ENCODE data around the gene SLC25A33. TPM values are rescaled to one million over a fixed set of nuclear protein-coding genes. Genes with fewer than 3 reads are reported as not detected.

SLC25A33 gene
- polyA plus RNA-seq, result 1 to 10 TPM; 2.7 to 6.3 (median 4.2) TPM
- long read RNA-seq, donor 1, result 0 reads
- long read RNA-seq, donor 2, partial matches to known transcripts, result 0 of 3 reads
- long read RNA-seq, donor 2, other reads (novel, unspliced or antisense), result 0 of 3 reads
- long read RNA-seq, donor 3, transcript SLC25A33-201 (7 exons, 3,854 nt), result major isoform, 7 of 7 reads
- long read RNA-seq, donor 3, partial matches to known transcripts, result 0 of 7 reads
- long read RNA-seq, donor 3, other reads (novel, unspliced or antisense), result 0 of 7 reads
- long read RNA-seq, donor 4, result 0 reads
- long read RNA-seq, donor 5, partial matches to known transcripts, result 0 of 2 reads
- long read RNA-seq, donor 5, other reads (novel, unspliced or antisense), result 0 of 2 reads
- long read RNA-seq, donor 6, transcript SLC25A33-201 (7 exons, 3,854 nt), result major isoform, 5 of 5 reads
- long read RNA-seq, donor 6, partial matches to known transcripts, result 0 of 5 reads
- long read RNA-seq, donor 6, other reads (novel, unspliced or antisense), result 0 of 5 reads
- long read RNA-seq, donor 7, result 0 reads
- long read RNA-seq, donor 8, result 0 reads
- long read RNA-seq, donor 9, result 0 reads
- long read RNA-seq, donor 10, partial matches to known transcripts, result 0 of 1 reads
- long read RNA-seq, donor 10, other reads (novel, unspliced or antisense), result 0 of 1 reads

- WGBS, 3 donors, result 0 to 1% (median 0%) methylated on average over 47 to 92 of the region's 92 CpGs
- peak within 1 kb of the TSS; percentile 92 to 96 (median 96) for H3K27ac ChIP-seq (ENCODE audit: low read depth in 1 of 3, low read length in 2 of 3)
- peak; percentile 98 to 100 for DNase-seq
- H3K9me3 ChIP-seq (ENCODE audit: control insufficient read depth in 2 of 2, insufficient read depth in 1 of 2, low read depth in 1 of 2, low read length in 1 of 2), result no peaks in the 10 kb centered on the region
- H3K27me3 ChIP-seq (ENCODE audit: control insufficient read depth in 3 of 3, insufficient read depth in 3 of 3, low read length in 3 of 3), result no peaks in the 10 kb centered on the region
- FAIRE-seq, result no peak
- H3K36me3 ChIP-seq (ENCODE audit: control insufficient read depth in 3 of 3, insufficient read depth in 2 of 3, low read depth in 1 of 3, low read length in 3 of 3), result peaks cover 0 to under 1% (median 0%) of the 10 kb centered on the region in 3 donors
- peak within 1 kb of the TSS; percentile 48 to 86 (median 76) for H3K4me3 ChIP-seq (ENCODE audit: low read depth in 1 of 3, low read length in 3 of 3)
- peaks cover 1 to 22% (median 15%) of the 10 kb centered on the region in 3 donors for H3K4me1 ChIP-seq (ENCODE audit: control insufficient read depth in 3 of 3, insufficient read depth in 2 of 3, low read depth in 1 of 3, low read length in 2 of 3)
These were observed at the start of gene SLC25A33 for GRCh38 chr1:9539165-9539828. SLC25A33 (plus strand) TSS chr1:9539465; CDS start chr1:9539692, 227 bp downstream.

GRCh38 chr1:9490605-9491339 is 48.5 kb upstream of the SLC25A33 start:
- no peak overlapping the region for H3K4me3 ChIP-seq (ENCODE audit: low read depth in 1 of 3, low read length in 3 of 3)
- peaks cover 0 to 16% (median 0%) of the 10 kb centered on the region in 3 donors for H3K4me1 ChIP-seq (ENCODE audit: control insufficient read depth in 3 of 3, insufficient read depth in 2 of 3, low read depth in 1 of 3, low read length in 2 of 3)
- FAIRE-seq (no peak), DNase-seq (peak; percentile 84 to 90)
- H3K9me3 ChIP-seq (ENCODE audit: control insufficient read depth in 2 of 2, insufficient read depth in 1 of 2, low read depth in 1 of 2, low read length in 1 of 2), result no peaks in the 10 kb centered on the region
- no peaks in the 10 kb centered on the region for H3K36me3 ChIP-seq (ENCODE audit: control insufficient read depth in 3 of 3, insufficient read depth in 2 of 3, low read depth in 1 of 3, low read length in 3 of 3)
- H3K27ac ChIP-seq (ENCODE audit: low read depth in 1 of 3, low read length in 2 of 3), result peak overlapping the region in 1 of 3 donors; percentile 35
- 23 to 35% (median 32%) methylated on average over 20 of the region's 20 CpGs for WGBS, 3 donors
- H3K27me3 ChIP-seq (ENCODE audit: control insufficient read depth in 3 of 3, insufficient read depth in 3 of 3, low read length in 3 of 3), result peaks cover 0 to 8% (median 0%) of the 10 kb centered on the region in 3 donors

GRCh38 chr1:9493326-9493725 is 45.9 kb upstream of the SLC25A33 start:
- peaks cover 0 to 8% (median 0%) of the 10 kb centered on the region in 3 donors for H3K27me3 ChIP-seq (ENCODE audit: control insufficient read depth in 3 of 3, insufficient read depth in 3 of 3, low read length in 3 of 3)
- DNase-seq (no peak), FAIRE-seq (no peak)
- 93 to 97% (median 93%) methylated on average over 6 of the region's 6 CpGs for WGBS, 3 donors
- H3K36me3 ChIP-seq (ENCODE audit: control insufficient read depth in 3 of 3, insufficient read depth in 2 of 3, low read depth in 1 of 3, low read length in 3 of 3), result no peaks in the 10 kb centered on the region
- H3K4me3 ChIP-seq (ENCODE audit: low read depth in 1 of 3, low read length in 3 of 3), result no peak overlapping the region
- H3K27ac ChIP-seq (ENCODE audit: low read depth in 1 of 3, low read length in 2 of 3), result no peak overlapping the region
- no peaks in the 10 kb centered on the region for H3K9me3 ChIP-seq (ENCODE audit: control insufficient read depth in 2 of 2, insufficient read depth in 1 of 2, low read depth in 1 of 2, low read length in 1 of 2)
- peaks cover 0 to 16% (median 0%) of the 10 kb centered on the region in 3 donors for H3K4me1 ChIP-seq (ENCODE audit: control insufficient read depth in 3 of 3, insufficient read depth in 2 of 3, low read depth in 1 of 3, low read length in 2 of 3)

GRCh38 chr1:9494936-9495758 is 44.1 kb upstream of the SLC25A33 start:
- 8 to 11% (median 9%) methylated on average over 43 to 48 of the region's 48 CpGs for WGBS, 3 donors
- Histone ChIP-seq H3K4me1 (ENCODE audit: control insufficient read depth in 3 of 3, insufficient read depth in 2 of 3, low read depth in 1 of 3, low read length in 2 of 3) (peaks cover 0 to 15% (median 0%) of the 10 kb centered on the region in 3 donors), H3K27ac (ENCODE audit: low read depth in 1 of 3, low read length in 2 of 3) (no peak overlapping the region), H3K9me3 (ENCODE audit: control insufficient read depth in 2 of 2, insufficient read depth in 1 of 2, low read depth in 1 of 2, low read length in 1 of 2) (no peaks in the 10 kb centered on the region), H3K36me3 (ENCODE audit: control insufficient read depth in 3 of 3, insufficient read depth in 2 of 3, low read depth in 1 of 3, low read length in 3 of 3) (no peaks in the 10 kb centered on the region), H3K4me3 (ENCODE audit: low read depth in 1 of 3, low read length in 3 of 3) (no peak overlapping the region), H3K27me3 (ENCODE audit: control insufficient read depth in 3 of 3, insufficient read depth in 3 of 3, low read length in 3 of 3) (peaks cover 0 to 8% (median 0%) of the 10 kb centered on the region in 3 donors)
- FAIRE-seq (no peak), DNase-seq (peak; percentile 38 to 75)

GRCh38 chr1:9495854-9496374 is 43.4 kb upstream of the SLC25A33 start:
- Histone ChIP-seq H3K36me3 (ENCODE audit: control insufficient read depth in 3 of 3, insufficient read depth in 2 of 3, low read depth in 1 of 3, low read length in 3 of 3) (no peaks in the 10 kb centered on the region), H3K27ac (ENCODE audit: low read depth in 1 of 3, low read length in 2 of 3) (no peak overlapping the region), H3K27me3 (ENCODE audit: control insufficient read depth in 3 of 3, insufficient read depth in 3 of 3, low read length in 3 of 3) (peaks cover 0 to 8% (median 0%) of the 10 kb centered on the region in 3 donors), H3K9me3 (ENCODE audit: control insufficient read depth in 2 of 2, insufficient read depth in 1 of 2, low read depth in 1 of 2, low read length in 1 of 2) (no peaks in the 10 kb centered on the region), H3K4me1 (ENCODE audit: control insufficient read depth in 3 of 3, insufficient read depth in 2 of 3, low read depth in 1 of 3, low read length in 2 of 3) (peaks cover 0 to 8% (median 0%) of the 10 kb centered on the region in 3 donors), H3K4me3 (ENCODE audit: low read depth in 1 of 3, low read length in 3 of 3) (no peak overlapping the region)
- WGBS, 3 donors, result 85 to 93% (median 89%) methylated on average over 8 of the region's 8 CpGs
- FAIRE-seq (no peak), DNase-seq (no peak)

- DNase-seq (no peak), FAIRE-seq (no peak)
These were observed 38.2 kb upstream of the SLC25A33 start for GRCh38 chr1:9500756-9501754.

More at GRCh38 chr1:9500756-9501754, 38.2 kb upstream of the SLC25A33 start:
- H3K4me1 ChIP-seq (ENCODE audit: control insufficient read depth in 3 of 3, insufficient read depth in 2 of 3, low read depth in 1 of 3, low read length in 2 of 3), result no peaks in the 10 kb centered on the region
- H3K4me3 ChIP-seq (ENCODE audit: low read depth in 1 of 3, low read length in 3 of 3), result no peak overlapping the region
- H3K9me3 ChIP-seq (ENCODE audit: control insufficient read depth in 2 of 2, insufficient read depth in 1 of 2, low read depth in 1 of 2, low read length in 1 of 2), result no peaks in the 10 kb centered on the region
- no peak overlapping the region for H3K27ac ChIP-seq (ENCODE audit: low read depth in 1 of 3, low read length in 2 of 3)
- no peaks in the 10 kb centered on the region for H3K36me3 ChIP-seq (ENCODE audit: control insufficient read depth in 3 of 3, insufficient read depth in 2 of 3, low read depth in 1 of 3, low read length in 3 of 3)
- 70 to 84% (median 78%) methylated on average over 17 of the region's 17 CpGs for WGBS, 3 donors
- no peaks in the 10 kb centered on the region for H3K27me3 ChIP-seq (ENCODE audit: control insufficient read depth in 3 of 3, insufficient read depth in 3 of 3, low read length in 3 of 3)
